GDM1 (cell line): ENCODE data around the gene RCAN1.
"Not testable (repeated sequence)": the region's sequence is repeated elsewhere in the genome, so short reads cannot be mapped to it uniquely, and the experiment has no call there.

Experiments used
- DNase-seq: peaks from one replicate; lab custom pipeline; 2025; lab: John Stamatoyannopoulos, UW

Gene RCAN1

GRCh38 chr21:34621434-34622350 lies 6.8 kb upstream of the RCAN1 start:
- DNase-seq = no peak

DNA sequence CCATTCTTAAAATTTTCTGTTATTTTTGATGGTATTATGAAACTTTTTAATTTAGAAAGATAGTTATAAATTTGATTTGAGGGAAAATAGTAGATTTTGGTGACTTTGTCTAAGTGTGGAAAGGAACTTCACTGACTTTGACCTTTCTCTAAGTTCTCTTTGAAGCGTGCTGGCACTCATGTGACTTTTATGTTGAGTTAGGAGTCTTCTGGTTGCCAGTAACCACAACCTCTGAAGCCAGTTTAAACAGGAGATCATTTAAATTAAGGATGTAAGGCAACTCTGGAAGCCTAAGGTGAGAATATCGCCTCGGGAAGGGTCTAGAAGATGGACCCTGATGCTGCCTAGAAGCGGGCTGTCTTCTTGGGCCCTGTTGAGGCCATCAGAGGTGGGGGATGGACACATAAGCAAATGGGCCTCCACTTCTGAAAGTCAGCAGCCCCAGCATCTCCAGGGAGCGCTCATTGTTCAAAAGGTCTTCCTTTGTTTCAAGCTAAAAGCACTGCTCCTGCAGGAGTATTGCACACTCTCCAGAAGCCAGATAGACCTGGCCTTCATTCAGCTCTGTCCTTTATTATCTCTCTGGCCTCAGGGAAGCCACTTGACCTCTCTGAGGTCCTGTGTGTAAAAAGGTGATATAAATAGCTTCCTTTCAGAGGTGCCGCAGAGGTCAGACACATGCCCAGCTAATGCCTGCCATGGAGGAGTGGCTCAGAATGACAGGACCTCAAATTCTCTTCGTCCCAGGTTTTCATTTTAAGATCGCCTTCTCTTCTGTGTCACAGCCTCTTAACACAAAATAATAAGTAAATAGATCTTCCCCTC lies 5.1 kb upstream of the RCAN1 start:
- DNase-seq = no peak

DNA sequence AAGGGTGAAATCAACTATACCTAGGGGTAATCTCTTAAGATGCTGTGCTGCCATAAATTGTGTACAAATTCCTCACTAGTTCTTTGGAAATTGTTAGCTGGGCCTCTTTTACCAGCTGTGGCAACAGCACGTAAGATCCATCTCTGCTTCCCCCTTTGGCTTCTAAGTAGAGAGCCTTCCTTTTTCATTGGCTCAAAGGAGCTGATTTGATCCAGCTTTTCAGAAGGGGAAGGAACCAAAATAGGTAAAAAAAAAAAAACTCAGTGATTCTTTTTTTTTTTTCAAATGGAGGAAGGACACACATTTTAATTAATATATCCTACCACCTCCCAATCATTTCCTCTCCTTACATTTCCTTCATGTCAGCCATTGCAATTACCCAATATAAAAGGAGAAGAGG lies 4.0 kb upstream of the RCAN1 start:
- DNase-seq = peak; percentile 14

DNA sequence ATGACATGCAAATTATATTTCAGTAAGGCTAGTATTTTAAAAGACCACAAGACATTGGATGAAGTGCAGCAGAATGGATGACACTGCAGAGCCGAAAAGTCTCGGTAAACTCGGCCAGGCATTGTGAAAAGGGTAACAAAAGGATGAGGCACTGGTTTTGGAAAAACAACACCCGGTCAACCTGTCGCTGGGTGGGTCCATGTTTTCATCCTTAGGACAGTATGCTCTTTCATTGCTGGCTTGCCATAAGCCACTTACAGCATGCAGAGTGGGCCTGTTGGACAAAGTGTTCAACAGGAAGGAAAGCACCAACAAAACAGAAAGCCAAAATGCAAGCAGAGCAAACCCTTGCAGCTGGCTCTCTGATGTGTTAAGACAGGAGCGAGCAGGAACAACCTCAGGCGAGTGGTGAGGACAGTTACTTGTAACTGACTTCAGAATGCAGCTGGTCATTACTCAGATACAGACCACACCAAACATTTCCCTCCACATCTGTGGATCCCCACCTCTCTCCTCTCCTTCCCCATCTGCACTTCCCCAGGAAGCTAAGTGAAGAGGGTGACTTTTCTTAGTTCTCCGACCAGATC lies 2.9 kb upstream of the RCAN1 start:
- DNase-seq = no peak

DNA sequence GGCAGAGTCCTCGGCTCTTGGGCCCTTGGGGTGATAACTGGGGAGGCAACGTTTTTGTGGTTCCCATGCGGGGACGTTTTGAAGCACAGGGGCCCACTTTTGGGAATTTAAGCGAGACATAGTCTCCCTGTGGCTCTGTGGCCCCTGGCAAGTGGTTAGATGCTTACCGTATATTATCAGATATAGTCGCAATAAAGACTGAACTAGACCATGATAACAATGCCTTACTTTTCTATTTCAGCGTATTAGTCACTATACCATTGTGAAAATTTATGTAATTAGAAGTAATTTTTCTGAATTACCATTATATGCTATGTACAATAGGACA lies 538 bp upstream of the RCAN1 start:
- no peak for DNase-seq

DNA sequence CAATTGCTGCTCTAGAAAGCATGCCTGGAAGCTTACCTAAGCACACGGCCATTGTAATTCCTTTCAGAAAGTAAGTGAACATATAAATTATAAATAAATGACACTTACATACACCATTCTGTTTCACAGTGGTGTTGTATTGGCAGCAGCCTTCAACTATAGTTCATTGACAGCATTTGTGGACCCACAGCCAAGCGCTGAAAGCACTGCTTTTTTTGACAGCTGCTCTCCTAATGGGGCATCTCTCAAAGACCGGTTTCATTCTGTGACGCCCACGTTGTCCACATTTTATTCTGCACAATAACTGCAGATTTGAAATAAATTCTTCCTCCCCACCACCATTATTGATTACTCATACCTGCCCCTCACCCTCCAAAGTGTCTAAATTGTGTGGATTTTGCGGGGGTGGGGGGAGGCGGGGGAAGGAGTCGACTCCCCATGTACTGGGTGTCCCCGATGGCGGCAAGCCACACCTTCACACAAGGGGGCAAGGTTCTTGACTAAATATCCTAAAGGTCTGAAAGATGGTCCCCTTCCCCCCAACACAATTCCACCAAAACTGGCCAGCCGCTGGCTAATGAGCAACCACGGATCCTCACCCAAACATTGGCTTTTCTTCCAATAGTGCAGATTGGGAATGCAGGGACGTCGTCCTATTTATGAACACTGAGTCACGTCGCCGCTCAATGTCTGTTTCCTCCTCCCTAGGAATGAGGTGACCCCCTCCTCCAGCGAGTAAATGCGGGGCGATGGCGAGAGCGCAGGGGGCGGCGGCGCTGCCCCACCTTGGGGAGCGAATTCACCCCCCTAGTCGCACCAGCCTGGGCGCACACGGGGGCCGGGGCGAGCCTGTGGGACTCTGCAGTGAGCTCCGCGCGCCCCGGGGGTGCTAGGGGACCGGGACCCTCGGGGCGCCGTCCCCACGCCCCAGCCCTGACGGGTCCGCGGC lies 960 bp downstream of the RCAN1 start:
- no peak for DNase-seq

DNA sequence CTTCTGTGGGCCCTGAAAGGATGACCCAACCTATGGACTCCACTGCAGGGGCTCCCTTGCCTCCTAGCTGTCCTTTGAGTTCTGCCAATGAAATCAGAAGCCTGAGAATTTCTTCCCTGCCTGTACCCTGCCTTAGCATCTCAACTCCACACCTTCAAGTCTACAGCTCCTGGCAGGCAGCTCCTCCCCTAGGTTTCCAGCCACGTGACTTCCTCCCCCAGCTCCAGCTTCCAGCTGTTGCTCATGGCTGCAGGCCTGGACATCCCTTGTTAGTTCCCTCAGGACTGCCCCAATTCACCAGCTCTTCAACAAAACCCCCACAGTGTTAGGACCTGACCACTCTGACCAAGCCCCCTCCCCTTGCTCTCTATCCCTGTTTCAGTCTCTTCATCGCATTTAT lies 2.4 kb downstream of the RCAN1 start:
- DNase-seq = no peak

DNA sequence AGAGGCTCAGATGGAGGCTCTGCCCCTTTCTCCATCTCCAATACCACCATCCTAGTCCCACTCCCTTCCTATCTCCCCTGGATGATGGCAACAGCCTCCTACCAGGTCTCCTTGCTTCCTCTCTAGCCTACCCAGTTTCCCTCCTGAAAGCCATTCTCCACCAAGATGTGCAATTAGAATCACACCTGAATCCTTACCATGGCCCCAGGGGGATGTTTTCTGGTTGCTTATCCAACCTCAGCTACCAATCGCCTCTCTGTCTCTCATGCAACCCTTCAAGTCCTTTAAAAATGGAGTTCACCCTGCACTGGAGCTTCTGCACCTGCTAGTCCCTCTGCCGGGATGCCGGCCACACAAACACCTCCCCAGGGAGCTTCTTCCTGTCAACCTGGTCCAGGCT lies 2.9 kb downstream of the RCAN1 start:
- no peak for DNase-seq

DNA sequence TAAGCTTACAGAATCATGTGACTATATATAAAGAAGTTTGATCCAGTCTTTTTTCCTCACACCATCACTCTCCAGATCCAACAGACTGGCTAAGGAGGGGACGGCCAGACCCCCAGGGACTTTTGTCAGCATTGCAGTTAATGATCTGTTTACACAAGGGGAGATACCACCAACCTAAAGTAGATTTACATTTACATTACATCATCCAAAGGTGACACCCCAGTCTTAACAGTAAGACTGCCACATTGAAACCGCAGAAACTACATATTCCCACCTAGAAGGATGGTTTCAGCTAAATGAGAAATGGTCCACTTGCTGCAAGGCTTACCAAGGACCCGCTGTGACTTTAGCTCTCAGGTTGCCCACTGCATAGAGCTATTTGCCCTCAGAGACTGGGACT lies 3.4 kb downstream of the RCAN1 start:
- no peak for DNase-seq

DNA sequence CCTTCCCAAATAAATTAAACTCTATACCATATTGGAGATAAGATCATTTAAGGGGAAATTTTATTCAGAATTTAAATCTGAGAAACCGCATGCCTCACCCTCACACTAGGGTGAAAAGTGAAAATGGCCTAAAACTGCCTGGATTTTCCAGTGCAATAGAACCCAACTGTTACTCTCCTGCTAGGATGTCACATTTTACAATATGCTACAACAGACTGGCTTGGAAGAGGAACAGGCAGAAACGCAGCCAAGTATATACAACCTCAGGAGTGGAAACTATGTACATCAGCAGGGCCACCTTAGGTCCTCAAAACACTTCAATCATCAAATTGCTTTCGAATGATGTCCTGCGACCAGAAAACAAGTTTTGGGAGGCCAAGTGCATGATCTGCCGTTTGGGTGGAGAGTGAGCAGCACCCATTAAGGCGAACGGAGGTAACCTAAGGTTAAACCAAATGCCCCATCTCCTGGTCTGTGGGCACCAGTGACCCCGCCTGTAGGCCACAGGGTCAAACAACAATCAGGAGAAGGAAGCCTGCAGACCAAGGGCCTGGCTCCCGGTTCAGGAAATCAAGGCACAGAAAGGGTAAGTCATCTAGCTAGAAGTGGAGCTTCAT lies 4.9 kb downstream of the RCAN1 start:
- DNase-seq = no peak

DNA sequence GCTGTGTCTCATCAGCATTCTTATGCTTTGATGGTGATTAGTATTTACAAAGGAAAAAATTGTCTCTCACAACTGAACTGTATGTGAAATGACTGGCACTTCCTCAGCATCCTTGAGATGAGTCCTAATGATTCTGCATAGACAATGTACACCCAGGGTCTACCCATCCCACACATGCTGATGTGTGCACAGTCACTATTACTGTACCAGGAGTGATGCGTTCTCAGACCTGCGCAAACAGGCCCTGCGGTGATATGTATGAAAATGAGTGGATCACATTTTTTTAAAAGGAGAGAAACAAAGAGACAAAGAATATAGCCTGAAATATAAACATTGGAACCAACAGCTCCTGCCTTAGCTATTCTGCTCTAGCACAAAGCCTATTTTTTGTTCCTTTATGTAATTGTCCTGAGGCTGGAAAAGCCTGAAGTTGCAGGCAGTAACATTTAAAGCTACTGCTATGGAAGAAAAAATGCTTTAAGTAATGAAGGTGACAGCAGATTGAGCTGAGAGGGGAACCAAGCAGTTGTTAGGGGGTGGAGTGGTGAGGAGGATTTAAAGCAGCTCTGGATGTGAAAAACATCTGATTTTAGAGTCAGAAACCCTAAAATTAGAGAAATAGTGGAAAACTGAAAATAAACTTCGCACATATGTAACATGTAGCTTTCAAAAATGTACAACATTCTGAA lies 5.5 kb downstream of the RCAN1 start:
- DNase-seq = no peak

DNA sequence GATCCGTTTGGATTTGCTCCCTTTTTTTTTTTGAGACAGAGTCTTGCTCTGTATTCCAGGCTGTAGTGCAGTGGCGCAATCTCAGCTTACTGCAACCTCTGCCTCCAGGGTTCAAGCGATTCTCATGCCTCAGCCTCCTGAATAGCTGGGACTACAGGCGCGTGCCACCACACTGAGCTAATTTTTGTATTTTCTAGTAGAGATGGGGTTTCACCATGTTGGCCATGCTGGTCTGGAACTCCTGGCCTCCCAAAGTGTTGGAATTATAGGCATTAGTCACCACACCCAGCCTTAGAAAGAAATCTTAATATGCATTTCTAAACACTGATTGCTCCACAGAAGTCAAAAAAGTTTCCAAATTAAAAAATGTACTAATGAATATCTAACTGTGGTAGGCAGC lies 7.5 kb downstream of the RCAN1 start:
- not testable (repeated sequence) for DNase-seq

DNA sequence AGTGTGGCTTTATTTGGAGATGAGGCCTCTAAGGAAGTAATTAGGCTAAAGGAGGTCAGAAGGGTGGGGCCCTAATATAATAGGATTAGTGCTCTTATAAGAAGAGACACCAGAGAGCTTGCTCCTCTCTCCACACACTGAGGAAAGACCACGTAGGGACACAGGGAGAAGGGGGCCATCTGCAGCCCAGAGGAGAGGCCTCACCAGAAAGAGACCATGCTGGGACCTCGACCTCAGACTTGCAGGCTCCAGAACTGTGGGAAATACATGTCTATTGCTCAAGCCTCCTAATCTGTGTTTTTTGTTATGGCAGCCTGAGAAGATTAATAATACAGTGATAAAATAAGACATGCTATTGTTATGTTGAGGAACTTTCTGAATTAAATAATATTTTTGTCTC lies 8.3 kb downstream of the RCAN1 start:
- no peak for DNase-seq

DNA sequence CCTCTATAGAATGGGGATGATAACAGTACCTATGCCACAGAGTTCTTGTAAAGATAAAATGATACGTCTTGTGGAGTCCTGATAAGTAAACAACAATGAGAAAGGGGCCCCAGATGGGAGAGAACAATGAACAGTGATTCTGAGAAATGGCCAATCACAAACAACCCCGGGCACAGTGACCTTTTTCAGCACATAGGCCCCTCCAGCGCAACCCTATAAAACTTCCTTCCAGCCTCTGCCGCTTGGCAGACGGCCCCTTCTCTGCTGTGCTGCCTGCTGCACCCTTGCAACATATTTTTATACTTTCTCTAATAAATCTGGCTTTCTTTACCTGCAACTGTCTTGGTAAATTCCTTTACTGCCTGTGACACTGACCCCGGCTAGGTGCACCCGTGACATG lies 8.9 kb downstream of the RCAN1 start:
- no peak for DNase-seq

DNA sequence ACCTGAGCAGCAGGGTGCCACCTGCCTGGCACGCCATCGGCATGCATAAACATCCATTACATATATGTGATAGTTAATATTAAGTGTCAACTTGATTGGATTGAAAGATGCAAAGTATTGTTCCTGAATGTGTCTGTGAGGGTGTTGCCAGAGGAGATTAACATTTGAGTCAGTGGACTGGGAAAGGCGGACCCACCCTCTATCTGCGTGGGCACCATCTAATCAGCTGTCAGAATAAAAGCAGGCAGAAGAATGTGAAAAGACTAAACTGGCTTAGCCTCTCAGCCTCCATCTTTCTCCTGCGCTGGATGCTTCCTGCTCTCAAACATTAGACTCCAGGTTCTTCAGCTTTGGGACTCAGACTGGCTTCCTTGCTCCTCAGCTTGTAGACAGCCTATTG lies 10.0 kb downstream of the RCAN1 start:
- DNase-seq = not testable (repeated sequence)

- DNase-seq = no peak
Measured at GRCh38 chr21:34604556-34604955, 10.4 kb downstream of the RCAN1 start.

DNA sequence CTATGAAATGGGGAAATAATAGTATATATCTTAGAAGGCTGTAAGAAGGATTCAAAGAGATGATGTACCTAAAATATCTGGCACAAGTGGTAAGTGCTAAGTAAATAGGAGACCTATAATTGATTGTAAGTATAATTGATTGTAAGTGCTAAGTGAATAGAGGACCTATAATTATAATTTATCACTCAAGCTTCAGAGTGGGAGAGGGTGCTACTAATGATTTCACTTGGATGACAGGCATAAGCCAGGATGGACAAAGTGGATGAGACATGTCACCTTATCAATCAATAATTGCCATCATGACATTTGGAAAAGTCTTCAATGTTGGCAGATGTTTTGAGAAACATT lies 11.2 kb downstream of the RCAN1 start:
- DNase-seq = no peak

DNA sequence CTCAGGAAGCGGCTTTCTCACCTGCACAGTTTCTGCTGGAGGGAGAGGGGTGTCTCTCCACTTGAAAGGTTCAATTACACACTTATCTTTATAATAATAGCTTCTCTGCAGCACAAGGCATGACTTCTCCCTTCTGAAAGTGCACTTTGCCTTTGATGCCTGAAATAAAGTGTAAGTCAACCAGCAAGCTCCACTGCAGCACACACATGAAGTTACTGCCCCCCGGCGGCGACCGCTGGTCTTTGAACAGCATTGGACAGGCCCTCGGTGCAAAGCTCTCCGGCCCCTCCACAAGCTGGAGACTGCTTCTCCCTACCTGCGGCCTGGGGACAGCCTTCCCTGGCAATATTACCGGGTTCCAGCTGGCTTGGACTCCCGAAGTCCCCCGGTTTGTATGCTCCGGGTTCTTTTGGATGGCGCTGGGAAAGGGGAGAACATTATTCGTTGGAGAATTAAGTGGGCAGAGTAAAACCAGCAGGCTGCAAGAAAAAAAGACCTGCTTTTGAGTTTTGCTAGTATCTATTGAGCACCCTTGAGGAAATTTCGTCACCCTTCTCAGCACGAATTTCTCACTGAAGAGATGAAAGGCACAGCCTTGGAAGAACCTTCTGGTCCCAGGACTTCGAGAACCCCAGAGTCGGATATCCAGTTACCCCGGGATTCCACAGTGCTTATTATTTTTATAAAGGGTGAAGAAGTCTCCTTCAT lies 11.8 kb downstream of the RCAN1 start:
- DNase-seq = peak; percentile 43

DNA sequence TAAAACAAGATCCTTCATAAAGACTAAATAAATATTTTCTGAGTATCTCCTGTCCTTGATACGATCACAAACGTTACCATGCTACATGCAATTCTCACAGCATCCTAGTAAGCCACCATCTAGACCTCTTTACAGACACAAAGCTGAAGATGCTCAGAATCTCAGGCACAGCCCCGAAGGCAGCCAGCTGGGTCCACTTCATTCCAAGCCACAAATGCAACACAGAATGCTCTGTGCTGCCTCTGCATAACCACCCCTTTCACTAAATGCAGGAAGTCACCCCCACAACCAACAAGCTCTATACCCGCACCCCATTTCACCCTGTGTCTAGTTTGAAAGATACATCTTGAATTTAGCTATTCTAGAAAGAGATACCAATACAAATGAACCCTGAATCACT lies 12.9 kb downstream of the RCAN1 start:
- no peak for DNase-seq

- no peak for DNase-seq
Measured at GRCh38 chr21:34599534-34600101, 15.3 kb downstream of the RCAN1 start.
